ENCODE results near the gene ALG3. TPM values are rescaled to one million over a fixed set of nuclear protein-coding genes. Genes with fewer than 3 reads are reported as not detected.

The ALG3 gene
- total and polyA plus RNA-seq, 9 of the 15 experiments (the other 6 are each of a cell fraction or from before 2014, with no cell fraction given) = 37.5 to 107 (median 80.1) TPM

GRCh38 chr3:184241447-184242296, 7.1 kb downstream of the ALG3 start (continued):
- TF ChIP-seq TCF7L2 (IDR thresholded peaks at IDR 0.05; ENCODE audit: low read depth, low read length) = no peak
- peak; percentile 79 for TF ChIP-seq TFAP4 (CRISPR knock-in tag; IDR thresholded peaks at IDR 0.05; ENCODE audit: borderline replicate concordance)
- no peak for TF ChIP-seq ELK1 (CRISPR knock-in tag; IDR thresholded peaks at IDR 0.05)
- no peak for TF ChIP-seq MEIS2 (IDR thresholded peaks at IDR 0.05; ENCODE audit: partially characterized antibody)
- TF ChIP-seq BRF1 (IDR thresholded peaks at IDR 0.05; ENCODE audit: borderline replicate concordance, extremely low read depth, insufficient read length) = no peak
- no peak for TF ChIP-seq CHD7 (IDR thresholded peaks at IDR 0.05; ENCODE audit: low read depth, low read length)
- TF ChIP-seq AFF4 (CRISPR knock-in tag; IDR thresholded peaks at IDR 0.05) = no peak; the same call in 1 of the 2 replicates
- no peak for TF ChIP-seq NFRKB (IDR thresholded peaks at IDR 0.05; ENCODE audit: low read depth)

All from K562 (cell line).